Fibroblast of lung (primary cell): ENCODE measurements around the gene ALDH7A1. TPM values are rescaled to one million over a fixed set of nuclear protein-coding genes. Genes with fewer than 3 reads are reported as not detected.

Experiments
- DNase-seq, 2 donors: peaks; one replicate each; pipeline versions ENCODE4 v3.0.0 to v3.0.0-alpha.2; 2010; ENCODE audit warnings: low read depth in 2 of 2
- H2AFZ ChIP-seq: 2 replicates; pipeline ENCODE4 v1.5.1; 2012; ENCODE audit warnings: low read length, control low read depth, inconsistent platforms
- H3K27ac ChIP-seq: 2 replicates; pipeline ENCODE4 v1.5.1; 2011; ENCODE audit warnings: low read length, control low read depth; ENCODE audit not compliant: insufficient read depth
- H3K27me3 ChIP-seq: 2 replicates; pipeline ENCODE4 v1.5.1; 2011; ENCODE audit warnings: mild to moderate bottlenecking, low read length; ENCODE audit not compliant: control insufficient read depth, insufficient read depth
- H3K36me3 ChIP-seq: 2 replicates; pipeline ENCODE4 v1.5.1; 2011; ENCODE audit warnings: low read length; ENCODE audit not compliant: control insufficient read depth, insufficient read depth
- H3K4me1 ChIP-seq: 2 replicates; pipeline ENCODE4 v1.5.1; 2011; ENCODE audit warnings: low read length; ENCODE audit not compliant: control insufficient read depth, insufficient read depth; ENCODE audit errors: extremely low read depth
- H3K4me2 ChIP-seq: 2 replicates; pipeline ENCODE4 v1.5.1; 2011; ENCODE audit warnings: low read length, control low read depth; ENCODE audit not compliant: insufficient read depth; ENCODE audit errors: extremely low read depth
- H3K4me3 ChIP-seq, 4 experiments: fragments of 200-600 bp in 1 of 4; sonication (generic) in 1 of 4; replicated peaks in 1 of 4; 2 replicates each; pipeline ENCODE4 v1.5.1; 2011 to 2016; ENCODE audit warnings: low read length in 4 of 4, low read depth in 3 of 4, mild to moderate bottlenecking in 3 of 4, control low read depth in 2 of 4, inconsistent platforms in 1 of 4, mixed read lengths in 1 of 4; ENCODE audit not compliant: insufficient read depth in 1 of 4; ENCODE audit errors: control extremely low read depth in 1 of 4
- H3K79me2 ChIP-seq: 2 replicates; pipeline ENCODE4 v1.5.1; 2012; ENCODE audit warnings: mild to moderate bottlenecking, low read length, inconsistent platforms; ENCODE audit not compliant: control insufficient read depth, insufficient read depth
- H3K9ac ChIP-seq: 2 replicates; pipeline ENCODE4 v1.5.1; 2011; ENCODE audit warnings: mild to moderate bottlenecking, low read length, control low read depth; ENCODE audit not compliant: insufficient read depth
- H3K9me3 ChIP-seq: 2 replicates; pipeline ENCODE4 v1.5.1; 2012; ENCODE audit warnings: low read depth, low read length; ENCODE audit not compliant: control insufficient read depth, insufficient read depth
- H4K20me1 ChIP-seq: 2 replicates; pipeline ENCODE4 v1.5.1; 2011; ENCODE audit warnings: low read length; ENCODE audit not compliant: control insufficient read depth, insufficient read depth; ENCODE audit errors: extremely low read depth
- EZH2 ChIP-seq: IDR thresholded peaks from 2 replicates; pipeline ENCODE4 v1.5.1; 2012; ENCODE audit warnings: low read length, control low read depth, mild to moderate bottlenecking; ENCODE audit errors: missing control alignments
- polyA plus RNA-seq, 2 donors: library from polyadenylated mRNA; depleted of rRNA in 1 of 2; stranded (reverse) in 1 of 2; unstranded in 1 of 2; fragments of >200 nt; gene quantifications; 2 replicates each; pipeline ENCODE4 v1.2.1, GENCODE V29; 2011 to 2012; ENCODE audit warnings: missing spikeins in 1 of 2
- total RNA-seq: library from RNA; depleted of rRNA; stranded (reverse); fragments of >200 nt; gene quantifications from 2 replicates; pipeline ENCODE4 v1.2.1, GENCODE V29; 2014
- TF ChIP-seq, protein P1 (sequence below), 2 donors: IDR thresholded peaks in 1 of 2; conservative IDR thresholded peaks in 1 of 2; 1 replicate in 1 of 2; 2 replicates in 1 of 2; pipeline ENCODE4 v1.5.1; 2011 to 2012; ENCODE audit warnings: low read length in 2 of 2, control low read depth in 1 of 2, inconsistent platforms in 1 of 2, low read depth in 1 of 2, mild to moderate bottlenecking in 1 of 2

Gene ALDH7A1
- total and polyA plus RNA-seq, 2 donors (not counting 1 experiment from before 2014, with no cell fraction given): 44.8 to 53.3 TPM

DNA sequence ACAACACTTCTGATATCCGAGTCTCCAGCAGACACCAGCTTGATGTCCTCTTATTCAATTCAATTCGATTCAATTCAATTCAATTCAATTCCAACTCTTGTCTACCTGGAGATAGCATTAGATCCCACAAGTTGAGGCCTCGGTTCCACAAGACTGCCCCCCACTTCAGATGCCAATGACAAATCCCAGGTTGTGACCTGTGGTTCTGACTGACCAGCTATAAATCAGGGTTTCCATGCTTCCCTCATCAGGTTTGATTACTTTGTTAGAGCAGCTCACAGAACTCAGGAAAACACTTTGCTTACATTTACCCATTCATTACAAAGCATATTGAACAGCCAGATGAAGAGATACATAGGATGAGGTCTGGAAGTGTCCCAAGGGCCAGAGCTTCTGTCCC lies 82.6 kb downstream of the ALDH7A1 start:
- TF ChIP-seq, protein P1, sequence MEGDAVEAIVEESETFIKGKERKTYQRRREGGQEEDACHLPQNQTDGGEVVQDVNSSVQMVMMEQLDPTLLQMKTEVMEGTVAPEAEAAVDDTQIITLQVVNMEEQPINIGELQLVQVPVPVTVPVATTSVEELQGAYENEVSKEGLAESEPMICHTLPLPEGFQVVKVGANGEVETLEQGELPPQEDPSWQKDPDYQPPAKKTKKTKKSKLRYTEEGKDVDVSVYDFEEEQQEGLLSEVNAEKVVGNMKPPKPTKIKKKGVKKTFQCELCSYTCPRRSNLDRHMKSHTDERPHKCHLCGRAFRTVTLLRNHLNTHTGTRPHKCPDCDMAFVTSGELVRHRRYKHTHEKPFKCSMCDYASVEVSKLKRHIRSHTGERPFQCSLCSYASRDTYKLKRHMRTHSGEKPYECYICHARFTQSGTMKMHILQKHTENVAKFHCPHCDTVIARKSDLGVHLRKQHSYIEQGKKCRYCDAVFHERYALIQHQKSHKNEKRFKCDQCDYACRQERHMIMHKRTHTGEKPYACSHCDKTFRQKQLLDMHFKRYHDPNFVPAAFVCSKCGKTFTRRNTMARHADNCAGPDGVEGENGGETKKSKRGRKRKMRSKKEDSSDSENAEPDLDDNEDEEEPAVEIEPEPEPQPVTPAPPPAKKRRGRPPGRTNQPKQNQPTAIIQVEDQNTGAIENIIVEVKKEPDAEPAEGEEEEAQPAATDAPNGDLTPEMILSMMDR (conservative IDR thresholded peaks at IDR 0.05 in 1 of 2, IDR thresholded peaks at IDR 0.05 in 1 of 2; ENCODE audit: low read depth in 1 of 2, low read length in 2 of 2): no peak
- TF ChIP-seq EZH2: no peak
- no peak overlapping the region for H2AFZ ChIP-seq
- H3K9me3 ChIP-seq: no peaks in the 10 kb centered on the region

DNA sequence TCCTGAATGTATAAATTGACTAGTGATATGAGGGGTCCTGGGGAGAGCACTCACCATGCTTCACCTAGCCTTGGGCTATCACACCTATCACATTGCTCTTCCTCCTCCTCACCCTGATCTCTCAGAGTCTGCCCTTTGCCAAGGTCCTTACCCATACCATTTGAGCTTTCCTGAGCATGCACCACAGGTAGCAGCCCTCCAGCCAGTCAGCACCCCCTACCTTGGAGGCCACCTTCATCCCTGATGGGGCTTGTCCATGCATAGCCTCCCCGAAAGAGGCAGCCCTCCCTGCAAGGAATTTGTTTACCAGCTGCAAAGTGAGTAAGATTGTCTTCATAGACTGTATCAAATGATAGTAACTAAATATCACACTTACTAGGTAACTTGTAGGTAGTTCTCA lies 83.1 kb downstream of the ALDH7A1 start:
- DNase-seq: no peak
- H3K4me1 ChIP-seq: peaks cover 8% of the 10 kb centered on the region
- H4K20me1 ChIP-seq: no peaks in the 10 kb centered on the region
- H3K27ac ChIP-seq: no peak overlapping the region
- no peak overlapping the region for H3K4me2 ChIP-seq
- no peak overlapping the region for H3K9ac ChIP-seq
- H3K36me3 ChIP-seq: no peaks in the 10 kb centered on the region
- no peak overlapping the region for H2AFZ ChIP-seq
- no peaks in the 10 kb centered on the region for H3K79me2 ChIP-seq
- TF ChIP-seq, protein P1 (conservative IDR thresholded peaks at IDR 0.05 in 1 of 2, IDR thresholded peaks at IDR 0.05 in 1 of 2; ENCODE audit: low read depth in 1 of 2, low read length in 2 of 2): no peak
- TF ChIP-seq EZH2: no peak
- no peaks in the 10 kb centered on the region for H3K9me3 ChIP-seq
- no peak overlapping the region for H3K4me3 ChIP-seq
- no peaks in the 10 kb centered on the region for H3K27me3 ChIP-seq

More for the DNA sequence above, 82.6 kb downstream of the ALDH7A1 start:
- H3K27ac ChIP-seq: no peak overlapping the region
- H3K79me2 ChIP-seq: no peaks in the 10 kb centered on the region
- DNase-seq: no peak
- H3K36me3 ChIP-seq: no peaks in the 10 kb centered on the region
- no peak overlapping the region for H3K4me3 ChIP-seq
- no peak overlapping the region for H3K9ac ChIP-seq
- H3K27me3 ChIP-seq: no peaks in the 10 kb centered on the region
- H3K4me1 ChIP-seq: peaks cover 8% of the 10 kb centered on the region
- no peaks in the 10 kb centered on the region for H4K20me1 ChIP-seq
- H3K4me2 ChIP-seq: no peak overlapping the region

DNA sequence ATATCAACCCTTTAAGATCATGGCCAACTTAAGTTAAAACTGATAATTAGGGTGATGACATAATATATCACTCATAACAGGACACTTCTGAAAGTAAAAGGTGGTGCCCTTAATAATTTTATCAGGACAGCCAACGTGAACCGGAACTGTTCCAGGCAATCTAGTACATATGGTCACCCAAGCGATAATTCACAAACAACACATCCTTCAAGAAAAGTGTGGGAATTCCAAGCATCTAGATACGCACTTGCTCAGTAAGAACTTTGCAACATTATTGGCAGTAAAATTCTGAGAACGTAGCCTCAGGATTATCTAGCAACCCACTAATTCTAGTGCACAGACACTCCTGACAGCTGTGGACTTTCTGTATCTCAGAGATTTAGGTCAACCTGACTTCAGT lies 85.7 kb downstream of the ALDH7A1 start:
- H3K4me3 ChIP-seq: no peak overlapping the region
- H3K36me3 ChIP-seq: no peaks in the 10 kb centered on the region
- no peak for DNase-seq
- H3K79me2 ChIP-seq: no peaks in the 10 kb centered on the region
- peaks cover 2% of the 10 kb centered on the region for H3K4me1 ChIP-seq
- no peak overlapping the region for H2AFZ ChIP-seq
- H3K27me3 ChIP-seq: no peaks in the 10 kb centered on the region
- TF ChIP-seq EZH2: no peak
- TF ChIP-seq, protein P1 (conservative IDR thresholded peaks at IDR 0.05 in 1 of 2, IDR thresholded peaks at IDR 0.05 in 1 of 2; ENCODE audit: low read depth in 1 of 2, low read length in 2 of 2): no peak
- no peak overlapping the region for H3K9ac ChIP-seq
- no peak overlapping the region for H3K27ac ChIP-seq
- H3K9me3 ChIP-seq: no peaks in the 10 kb centered on the region
- H4K20me1 ChIP-seq: no peaks in the 10 kb centered on the region
- no peak overlapping the region for H3K4me2 ChIP-seq
